Neural cell (in vitro differentiated cells): ENCODE data around the gene C1QTNF1.

Experiments
- EZH2 ChIP-seq: fragments of 200-600, 300-800 bp; shearing (Covaris generic), sonication (generic); IDR thresholded peaks from 2 replicates; pipeline ENCODE4 v1.6.1; 2014; ENCODE audit warnings: antibody characterized with exemption, low read length, borderline replicate concordance, mild to moderate bottlenecking; ENCODE audit not compliant: insufficient read depth, poor library complexity, severe bottlenecking
- POLR2AphosphoS5 ChIP-seq: IDR thresholded peaks from 2 replicates; pipeline ENCODE4 v1.6.1; 2012
- SMC3 ChIP-seq: fragments of 450-650 bp; conservative IDR thresholded peaks from 2 replicates; pipeline ENCODE4 v1.6.1; 2014; ENCODE audit warnings: antibody characterized with exemption, mild to moderate bottlenecking, moderate library complexity; ENCODE audit not compliant: poor library complexity
- TF ChIP-seq, protein P1 (sequence below): fragments of 450-650 bp; IDR thresholded peaks from 2 replicates; pipeline ENCODE4 v1.5.1; 2014; ENCODE audit warnings: antibody characterized with exemption, mild to moderate bottlenecking, moderate library complexity; ENCODE audit not compliant: poor library complexity, severe bottlenecking

DNA sequence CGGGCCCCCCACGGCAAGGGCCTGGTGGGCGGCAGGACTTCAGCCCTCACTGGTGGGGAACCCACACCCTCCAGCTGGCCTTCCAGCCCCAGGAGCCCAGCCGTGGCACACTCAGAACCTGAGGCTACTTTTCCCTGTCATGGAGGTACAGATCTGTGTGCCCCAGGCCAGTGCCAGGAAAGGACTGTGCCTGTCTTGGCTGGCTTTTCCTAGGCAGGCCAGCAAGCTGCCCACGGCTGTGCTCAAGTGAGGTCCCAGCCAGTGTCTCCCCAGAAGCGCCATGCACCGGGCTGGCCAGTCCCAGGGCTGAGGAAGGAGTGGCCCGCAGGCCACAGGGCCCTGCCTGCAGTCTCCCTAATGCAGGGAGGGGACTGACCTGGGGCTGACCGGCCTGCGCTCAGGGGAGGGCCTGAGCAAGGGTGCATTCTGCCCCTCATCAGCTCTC lies 67.3 kb downstream of the C1QTNF1 start:
- TF ChIP-seq, protein P1, sequence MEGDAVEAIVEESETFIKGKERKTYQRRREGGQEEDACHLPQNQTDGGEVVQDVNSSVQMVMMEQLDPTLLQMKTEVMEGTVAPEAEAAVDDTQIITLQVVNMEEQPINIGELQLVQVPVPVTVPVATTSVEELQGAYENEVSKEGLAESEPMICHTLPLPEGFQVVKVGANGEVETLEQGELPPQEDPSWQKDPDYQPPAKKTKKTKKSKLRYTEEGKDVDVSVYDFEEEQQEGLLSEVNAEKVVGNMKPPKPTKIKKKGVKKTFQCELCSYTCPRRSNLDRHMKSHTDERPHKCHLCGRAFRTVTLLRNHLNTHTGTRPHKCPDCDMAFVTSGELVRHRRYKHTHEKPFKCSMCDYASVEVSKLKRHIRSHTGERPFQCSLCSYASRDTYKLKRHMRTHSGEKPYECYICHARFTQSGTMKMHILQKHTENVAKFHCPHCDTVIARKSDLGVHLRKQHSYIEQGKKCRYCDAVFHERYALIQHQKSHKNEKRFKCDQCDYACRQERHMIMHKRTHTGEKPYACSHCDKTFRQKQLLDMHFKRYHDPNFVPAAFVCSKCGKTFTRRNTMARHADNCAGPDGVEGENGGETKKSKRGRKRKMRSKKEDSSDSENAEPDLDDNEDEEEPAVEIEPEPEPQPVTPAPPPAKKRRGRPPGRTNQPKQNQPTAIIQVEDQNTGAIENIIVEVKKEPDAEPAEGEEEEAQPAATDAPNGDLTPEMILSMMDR: no peak
- TF ChIP-seq EZH2 (no peak), POLR2AphosphoS5 (no peak), SMC3 (no peak)
